NCI-H2227 treated with DMSO at 0.1 percent for 48 hours (cell line): ENCODE measurements around the gene KDM4C.
"Not testable (repeated sequence)": the region's sequence is repeated elsewhere in the genome, so short reads cannot be mapped to it uniquely, and the experiment has no call there.

ENCODE experiments used
- DNase-seq: peaks from one replicate; lab custom pipeline; 2025; lab: John Stamatoyannopoulos, UW

The KDM4C gene

DNA sequence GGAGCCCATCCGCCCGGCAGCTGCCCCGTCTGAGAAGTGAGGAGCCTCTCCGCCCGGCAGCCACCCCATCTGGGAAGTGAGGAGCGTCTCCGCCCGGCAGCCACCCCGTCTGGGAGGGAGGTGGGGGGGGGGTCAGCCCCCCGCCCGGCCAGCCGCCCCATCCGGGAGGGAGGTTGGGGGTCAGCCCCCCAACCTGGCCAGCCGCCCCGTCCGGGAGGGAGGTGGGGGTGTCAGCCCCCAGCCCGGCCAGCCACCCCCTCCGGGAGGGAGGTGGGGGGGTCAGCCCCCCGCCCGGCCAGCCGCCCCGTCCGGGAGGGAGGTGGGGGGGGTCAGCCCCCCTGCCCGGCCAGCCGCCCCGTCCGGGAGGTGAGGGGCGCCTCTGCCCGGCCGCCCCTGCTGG, 49.9 kb downstream of the KDM4C start:
- DNase-seq: not testable (repeated sequence)

GRCh38 chr9:6811436-6811835, 53.7 kb downstream of the KDM4C start:
- peak; percentile 6 for DNase-seq

- no peak for DNase-seq
Measured at GRCh38 chr9:6816581-6816980, 58.8 kb downstream of the KDM4C start.

GRCh38 chr9:6818292-6818922, 60.6 kb downstream of the KDM4C start:
- DNase-seq: no peak

- DNase-seq: no peak
Measured at GRCh38 chr9:6819112-6819511, 61.3 kb downstream of the KDM4C start.

DNA sequence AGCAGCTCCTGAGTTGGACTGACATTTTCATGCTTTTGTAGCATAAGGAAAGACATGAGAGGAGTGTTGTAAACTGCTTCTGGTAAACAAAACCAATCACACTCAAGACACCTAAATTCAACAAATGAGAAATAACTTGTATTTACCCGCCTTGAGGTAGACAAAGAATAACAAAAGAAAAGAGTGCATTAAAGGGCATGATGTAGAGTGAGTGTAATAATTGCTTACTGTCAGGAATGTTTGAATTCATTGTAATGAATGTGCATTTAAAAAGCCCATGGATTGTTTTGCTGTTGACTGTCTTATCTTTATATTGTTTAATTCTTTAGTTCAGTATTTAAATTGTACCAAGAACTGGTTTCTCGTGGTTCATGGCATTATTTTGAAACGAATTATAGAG, 61.8 kb downstream of the KDM4C start:
- no peak for DNase-seq

- DNase-seq: no peak
Measured at GRCh38 chr9:6822696-6823095, 64.9 kb downstream of the KDM4C start.

DNA sequence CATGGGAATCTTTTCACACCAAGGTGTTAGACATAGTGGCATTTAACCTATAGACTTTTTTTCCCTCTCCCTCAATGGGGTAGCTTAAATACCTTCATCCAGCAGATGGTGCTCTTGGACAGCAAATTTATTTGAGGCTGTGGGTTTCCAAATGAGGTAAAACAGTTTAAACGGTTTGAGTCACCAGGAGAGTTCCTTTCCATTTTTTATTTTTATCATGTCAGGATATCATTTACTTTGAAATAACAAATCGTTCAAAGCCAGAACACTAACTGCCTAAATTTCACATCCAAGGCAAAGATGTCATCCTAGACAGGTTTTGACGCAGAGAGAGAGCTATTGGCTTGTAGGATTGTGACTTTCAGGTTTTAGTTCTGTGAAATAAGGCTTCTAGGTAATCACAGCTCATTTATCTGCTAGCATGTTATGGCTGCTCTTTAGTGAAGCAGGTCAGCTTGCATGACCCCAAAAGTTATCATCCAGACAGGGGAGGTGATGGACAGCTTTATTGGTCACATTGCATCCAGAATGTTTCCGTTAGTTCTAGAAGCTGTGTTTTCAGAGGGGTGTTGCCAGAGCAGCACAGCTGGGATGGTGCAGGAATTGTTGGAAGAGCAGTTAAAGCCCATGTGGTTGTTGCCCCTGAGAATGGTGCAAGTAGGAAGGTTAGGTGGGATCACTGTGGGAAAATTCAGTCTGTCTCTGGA, 69.8 kb downstream of the KDM4C start:
- peak; percentile 64 for DNase-seq

- DNase-seq: no peak
Measured at GRCh38 chr9:6829027-6829426, 71.3 kb downstream of the KDM4C start.

GRCh38 chr9:6829536-6829935, 71.8 kb downstream of the KDM4C start:
- no peak for DNase-seq

DNA sequence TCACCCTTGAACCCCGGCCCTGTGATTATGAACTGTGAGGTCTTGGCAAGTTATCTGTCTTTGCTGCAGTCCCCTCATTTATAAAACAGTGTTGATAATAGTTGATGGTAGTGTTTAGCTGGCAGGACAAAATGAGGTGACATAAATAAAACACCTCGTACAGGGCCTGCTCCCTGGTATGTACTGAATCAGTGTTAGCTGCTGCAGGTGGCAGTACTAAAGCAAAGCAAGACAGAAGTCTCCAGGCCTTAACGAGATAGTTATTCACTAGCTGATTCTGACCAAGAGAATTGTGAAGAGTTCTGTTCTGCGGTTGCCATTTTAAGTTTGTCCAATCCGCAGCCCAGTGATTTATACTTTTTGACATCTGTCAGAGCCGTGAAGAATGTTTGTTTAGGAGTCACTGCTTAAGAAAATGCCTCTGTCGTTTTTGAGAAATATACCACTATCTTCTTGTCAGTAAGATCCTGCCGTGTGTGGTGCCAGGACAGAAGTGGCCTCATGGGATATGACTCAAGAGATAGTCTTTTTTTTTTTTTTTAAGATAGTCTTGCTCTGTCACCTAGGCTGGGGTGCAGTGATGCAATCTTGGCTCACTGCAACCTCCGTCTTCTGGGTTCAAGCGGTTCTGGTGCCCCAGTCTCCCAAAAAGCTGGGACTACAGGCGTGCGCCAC, 75.9 kb downstream of the KDM4C start:
- DNase-seq: peak; percentile 41

DNA sequence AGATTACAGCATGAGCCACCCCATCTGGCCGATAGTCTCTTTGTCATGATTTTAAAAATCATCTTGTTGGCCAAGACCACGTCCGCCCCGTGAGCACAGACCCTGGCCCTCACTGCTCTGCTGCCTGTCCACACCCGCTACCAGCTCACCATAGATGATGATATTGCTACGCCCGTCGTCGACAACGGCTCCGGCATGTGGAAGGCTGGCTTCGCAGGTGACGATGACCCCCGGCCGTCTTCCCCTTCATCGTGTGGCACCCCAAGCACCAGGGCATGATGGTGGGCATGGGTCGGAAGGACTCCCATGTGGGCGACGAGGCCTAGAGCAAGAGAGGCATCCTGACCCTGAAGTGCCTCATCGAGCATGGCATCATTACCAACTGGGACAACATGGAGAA, 76.5 kb downstream of the KDM4C start:
- no peak for DNase-seq

DNA sequence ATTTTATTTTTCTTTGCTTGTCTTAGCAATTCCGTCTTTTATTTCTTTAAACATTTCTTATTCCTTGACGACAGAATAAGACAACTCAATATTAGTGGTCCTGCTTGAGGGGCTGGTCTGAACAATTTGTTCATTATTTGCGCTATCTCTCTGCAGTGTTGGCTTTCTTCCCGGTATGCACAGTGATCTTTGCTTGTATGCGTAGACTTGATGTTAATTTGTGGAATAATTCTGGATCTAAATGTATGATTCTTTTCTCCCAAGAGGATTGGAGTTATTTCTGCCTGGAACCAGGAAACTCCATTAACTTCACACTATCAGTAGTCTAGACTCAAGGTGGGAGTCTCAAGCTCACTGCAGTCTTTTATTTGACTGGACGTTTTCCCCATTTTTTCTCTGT, 80.4 kb downstream of the KDM4C start:
- DNase-seq: no peak

- DNase-seq: no peak
Measured at GRCh38 chr9:6842584-6842947, 84.8 kb downstream of the KDM4C start.

GRCh38 chr9:6843742-6844141, 86.0 kb downstream of the KDM4C start:
- DNase-seq: no peak

- DNase-seq: no peak
Measured at GRCh38 chr9:6844267-6844666, 86.5 kb downstream of the KDM4C start.

GRCh38 chr9:6845128-6845826, 87.5 kb downstream of the KDM4C start:
- DNase-seq: no peak

GRCh38 chr9:6845880-6846279, 88.1 kb downstream of the KDM4C start:
- DNase-seq: no peak

- no peak for DNase-seq
Measured at GRCh38 chr9:6852243-6852963, 94.6 kb downstream of the KDM4C start.

DNA sequence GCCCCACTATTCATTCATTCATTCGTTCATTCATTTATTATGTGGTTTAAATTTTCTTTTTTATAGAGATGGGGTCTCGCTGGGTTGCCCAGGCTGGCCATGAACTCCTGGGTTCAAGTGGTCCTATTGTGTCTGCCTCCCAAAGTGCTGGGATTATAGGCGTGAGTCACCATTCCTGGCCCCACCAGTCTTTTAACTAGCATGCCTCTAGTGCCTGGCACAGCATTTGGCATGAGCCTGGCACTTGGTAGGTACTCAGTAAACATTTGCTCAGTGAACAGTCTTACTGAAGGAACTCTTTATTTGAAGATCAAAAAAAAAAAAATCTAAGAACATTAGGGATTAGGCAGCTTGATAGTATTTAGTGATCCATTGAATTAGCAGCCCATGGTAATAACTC, 98.1 kb downstream of the KDM4C start:
- DNase-seq: no peak

DNA sequence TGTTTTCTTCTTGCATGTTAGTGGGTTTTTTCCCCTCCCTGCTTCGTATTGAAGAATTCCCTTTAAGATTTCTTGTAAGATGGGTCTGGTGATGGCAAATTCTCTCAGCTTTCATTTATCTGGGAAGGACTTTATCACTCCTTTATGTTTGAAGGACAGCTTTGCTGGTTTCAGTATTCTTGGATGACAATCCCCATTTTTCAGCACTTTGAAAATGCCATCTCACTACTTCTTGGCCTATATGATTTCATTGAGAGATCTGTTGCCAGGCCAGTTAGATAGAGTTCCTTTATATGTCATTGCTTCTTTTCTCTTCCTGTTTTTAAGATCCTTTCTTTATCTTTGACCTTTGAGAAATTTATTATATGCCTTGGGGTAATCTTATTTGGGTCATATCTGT, 106.3 kb downstream of the KDM4C start:
- no peak for DNase-seq
